ENCODE results near the gene SELENOM.

DNA sequence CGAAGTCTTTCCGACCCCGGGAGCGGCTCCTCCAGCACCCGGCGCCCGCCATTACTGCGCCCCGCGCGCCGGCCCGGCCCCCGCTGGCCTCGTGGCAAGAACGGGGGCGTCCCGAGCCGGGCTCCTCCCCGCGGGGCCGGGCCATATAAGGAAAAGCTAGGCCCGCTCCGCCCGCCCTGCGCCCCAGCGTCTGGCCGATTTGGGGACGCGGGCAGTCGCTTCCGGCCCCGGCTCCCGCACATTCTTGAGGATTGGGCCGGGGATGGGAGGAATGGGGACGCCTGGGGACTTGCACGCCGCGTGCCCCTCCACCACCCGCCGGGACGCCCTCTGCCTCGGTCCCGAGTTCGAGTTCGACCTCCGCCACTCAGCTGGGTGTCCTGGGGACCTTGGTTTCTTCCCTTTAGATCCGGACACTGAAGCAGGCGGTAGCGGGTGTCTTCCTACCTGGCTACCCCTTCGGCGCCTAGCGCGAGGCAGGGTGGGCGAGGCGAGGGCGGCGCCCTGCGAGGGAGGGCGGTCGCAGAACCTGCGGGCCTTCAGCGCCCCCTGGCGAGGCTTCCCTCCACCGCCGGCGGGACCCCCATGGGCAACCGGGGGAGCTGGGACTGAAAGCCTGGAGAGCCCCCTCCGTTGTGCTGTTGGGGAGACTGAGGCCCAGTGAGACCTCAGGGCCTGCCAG is 22.4 kb downstream of the SELENOM start:
- TF ChIP-seq, protein P1, sequence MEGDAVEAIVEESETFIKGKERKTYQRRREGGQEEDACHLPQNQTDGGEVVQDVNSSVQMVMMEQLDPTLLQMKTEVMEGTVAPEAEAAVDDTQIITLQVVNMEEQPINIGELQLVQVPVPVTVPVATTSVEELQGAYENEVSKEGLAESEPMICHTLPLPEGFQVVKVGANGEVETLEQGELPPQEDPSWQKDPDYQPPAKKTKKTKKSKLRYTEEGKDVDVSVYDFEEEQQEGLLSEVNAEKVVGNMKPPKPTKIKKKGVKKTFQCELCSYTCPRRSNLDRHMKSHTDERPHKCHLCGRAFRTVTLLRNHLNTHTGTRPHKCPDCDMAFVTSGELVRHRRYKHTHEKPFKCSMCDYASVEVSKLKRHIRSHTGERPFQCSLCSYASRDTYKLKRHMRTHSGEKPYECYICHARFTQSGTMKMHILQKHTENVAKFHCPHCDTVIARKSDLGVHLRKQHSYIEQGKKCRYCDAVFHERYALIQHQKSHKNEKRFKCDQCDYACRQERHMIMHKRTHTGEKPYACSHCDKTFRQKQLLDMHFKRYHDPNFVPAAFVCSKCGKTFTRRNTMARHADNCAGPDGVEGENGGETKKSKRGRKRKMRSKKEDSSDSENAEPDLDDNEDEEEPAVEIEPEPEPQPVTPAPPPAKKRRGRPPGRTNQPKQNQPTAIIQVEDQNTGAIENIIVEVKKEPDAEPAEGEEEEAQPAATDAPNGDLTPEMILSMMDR (IDR thresholded peaks at IDR 0.05; ENCODE audit: low read length), result peak; percentile 86
- no peak for TF ChIP-seq EZH2 (IDR thresholded peaks at IDR 0.05; ENCODE audit: borderline replicate concordance, low read length)
